Thymus (tissue), 11 donors: ENCODE data around the gene MYOT. TPM values are rescaled to one million over a fixed set of nuclear protein-coding genes. Genes with fewer than 3 reads are reported as not detected.

ENCODE experiments used
- DNase-seq, 9 donors: peaks; one replicate each; pipeline ENCODE4 v3.0.0-alpha.2; 2013; ENCODE audit warnings: low spot score in 9 of 9, low read depth in 6 of 9, missing footprints in 1 of 9
- H3K27ac ChIP-seq, 2 donors: one replicate each; pipeline ENCODE4 v1.5.1; 2013; ENCODE audit warnings: control low read depth in 1 of 2, low read depth in 1 of 2, low read length in 1 of 2, mild to moderate bottlenecking in 1 of 2, moderate library complexity in 1 of 2
- H3K27me3 ChIP-seq, 2 donors: one replicate each; pipeline ENCODE4 v1.5.1; 2013; ENCODE audit warnings: low read length in 1 of 2; ENCODE audit not compliant: control insufficient read depth in 2 of 2, insufficient read depth in 1 of 2
- H3K36me3 ChIP-seq, 2 donors: one replicate each; pipeline ENCODE4 v1.5.1; 2013; ENCODE audit warnings: low read length in 1 of 2, mild to moderate bottlenecking in 1 of 2, moderate library complexity in 1 of 2; ENCODE audit not compliant: control insufficient read depth in 2 of 2, insufficient read depth in 2 of 2
- H3K4me1 ChIP-seq, 2 donors: one replicate each; pipeline ENCODE4 v1.5.1; 2013; ENCODE audit warnings: low read length in 2 of 2; ENCODE audit not compliant: control insufficient read depth in 2 of 2, insufficient read depth in 2 of 2
- H3K4me3 ChIP-seq, 2 donors: one replicate each; pipeline ENCODE4 v1.5.1; 2013; ENCODE audit warnings: low read length in 2 of 2, control low read depth in 1 of 2, mild to moderate bottlenecking in 1 of 2
- H3K9me3 ChIP-seq, 2 donors: one replicate each; pipeline ENCODE4 v1.5.1; 2013; ENCODE audit warnings: low read length in 1 of 2, mild to moderate bottlenecking in 1 of 2; ENCODE audit not compliant: control insufficient read depth in 2 of 2, insufficient read depth in 1 of 2
- WGBS: extraction: QIAGEN DNeasy Blood & Tissue Kit; methylation state at CpG from one replicate; pipeline ENCODE4 v1.1.7; 2013; 5-methylcytosine and 5-hydroxymethylcytosine counted together
- polyA plus RNA-seq: library from polyadenylated mRNA; stranded (reverse); fragments of 200-250 nt; gene quantifications from one replicate; pipeline ENCODE4 v1.2.3, GENCODE V29; 2013
- total RNA-seq: library from RNA; stranded (reverse); fragments of 120-200 nt; gene quantifications from one replicate; pipeline ENCODE4 v1.2.4, GENCODE V29; 2013
- donor health status: healthy.

Gene MYOT
- total and polyA plus RNA-seq, 2 donors = 0.33 to 0.80 TPM

DNA sequence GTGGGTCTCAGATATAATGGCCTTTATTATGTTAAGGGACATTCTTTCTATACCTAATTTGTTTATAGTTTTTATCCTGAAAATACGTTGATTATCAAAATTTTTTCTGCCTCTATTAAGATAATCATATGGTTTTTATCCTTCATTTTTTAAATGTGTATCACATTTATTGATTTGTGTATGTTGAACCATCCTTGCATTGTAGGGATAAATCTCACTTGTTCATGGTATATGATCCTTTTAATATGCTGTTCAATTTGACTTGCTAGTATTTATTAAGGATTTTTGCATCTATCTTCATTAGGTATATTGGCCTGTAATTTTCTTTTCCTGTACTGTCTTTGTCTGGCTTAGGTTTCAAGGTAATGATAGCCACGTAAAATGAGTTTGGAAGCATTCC lies 47.1 kb downstream of the MYOT start:
- no peak for DNase-seq
- no peaks in the 10 kb centered on the region for H3K4me1 ChIP-seq
- no peak overlapping the region for H3K4me3 ChIP-seq
- no peaks in the 10 kb centered on the region for H3K27me3 ChIP-seq
- H3K36me3 ChIP-seq = no peaks in the 10 kb centered on the region
- peaks cover 0 to 11% of the 10 kb centered on the region in 2 donors for H3K9me3 ChIP-seq
- H3K27ac ChIP-seq = no peak overlapping the region
- WGBS = 96% methylated on average over 2 of the region's 2 CpGs

DNA sequence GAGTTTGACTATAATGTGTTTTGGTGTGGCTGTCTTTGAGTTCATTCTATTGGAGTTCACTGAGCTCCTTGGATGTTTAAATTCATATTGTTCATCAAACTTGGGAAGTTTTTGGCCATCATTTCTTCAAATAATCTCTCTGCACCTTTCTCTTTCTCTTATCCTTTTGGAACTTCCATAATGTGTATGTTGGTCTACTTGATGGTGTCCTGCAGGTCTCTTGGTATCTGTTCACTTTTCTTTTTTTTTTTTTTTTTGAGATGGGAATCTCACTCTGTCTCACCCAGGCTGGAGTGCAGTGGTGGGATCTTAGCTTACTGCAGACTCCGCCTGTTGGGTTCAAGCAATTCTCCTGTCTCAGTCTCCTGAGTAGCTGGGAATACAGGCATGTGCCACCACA lies 49.3 kb downstream of the MYOT start:
- H3K4me1 ChIP-seq = no peaks in the 10 kb centered on the region
- H3K27me3 ChIP-seq = no peaks in the 10 kb centered on the region
- DNase-seq = no peak
- H3K27ac ChIP-seq = no peak overlapping the region
- WGBS = 100% methylated on average over 1 of the region's 1 CpG
- H3K9me3 ChIP-seq = peaks cover 0 to 11% of the 10 kb centered on the region in 2 donors
- H3K4me3 ChIP-seq = no peak overlapping the region
- no peaks in the 10 kb centered on the region for H3K36me3 ChIP-seq

DNA sequence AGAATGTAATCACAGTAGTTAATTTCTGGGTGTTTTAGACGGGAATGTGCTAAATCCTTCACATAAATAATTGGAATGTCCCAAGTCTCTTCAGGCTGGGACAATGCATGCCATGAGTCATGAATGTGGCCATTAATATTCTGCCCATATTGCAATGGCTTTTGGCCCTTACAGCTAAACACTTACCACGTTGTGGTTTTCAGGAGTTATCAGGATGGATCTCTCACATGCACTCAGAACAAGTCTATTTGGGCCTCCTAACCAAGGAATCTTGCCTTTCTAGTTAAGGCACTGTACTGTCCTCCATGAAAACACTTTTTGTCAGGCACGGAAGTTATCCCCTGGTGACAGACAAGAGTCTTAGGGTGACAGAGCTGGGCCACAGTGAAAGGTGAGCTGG lies 54.3 kb downstream of the MYOT start:
- no peak for DNase-seq
- H3K27me3 ChIP-seq = no peaks in the 10 kb centered on the region
- H3K9me3 ChIP-seq = peaks cover 0 to 3% of the 10 kb centered on the region in 2 donors
- H3K36me3 ChIP-seq = no peaks in the 10 kb centered on the region
- H3K27ac ChIP-seq = no peak overlapping the region
- no peaks in the 10 kb centered on the region for H3K4me1 ChIP-seq
- WGBS = 83% methylated on average over 3 of the region's 3 CpGs
- no peak overlapping the region for H3K4me3 ChIP-seq

DNA sequence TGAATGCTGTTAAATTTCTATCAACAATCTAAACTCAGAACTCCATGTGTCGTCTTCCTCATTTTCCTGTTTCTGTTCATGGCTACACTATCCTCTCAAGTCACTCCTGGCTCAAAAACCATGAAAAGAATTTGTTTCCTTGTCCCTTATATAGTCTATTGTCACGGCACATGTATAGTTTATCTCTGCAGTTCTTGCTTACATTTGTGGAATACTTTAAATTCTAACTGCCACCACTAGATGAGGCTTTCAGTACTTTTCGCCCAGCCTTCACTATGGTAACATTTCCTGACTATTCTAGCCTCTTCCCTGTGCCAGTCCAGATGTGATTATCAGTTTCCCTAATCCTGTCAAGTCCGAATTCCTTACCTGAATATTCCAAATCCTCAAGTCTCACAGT lies 56.2 kb downstream of the MYOT start:
- Histone ChIP-seq H3K27ac (no peak overlapping the region), H3K27me3 (no peaks in the 10 kb centered on the region), H3K4me3 (no peak overlapping the region), H3K36me3 (peaks cover 0 to 3% of the 10 kb centered on the region in 2 donors), H3K4me1 (no peaks in the 10 kb centered on the region), H3K9me3 (no peaks in the 10 kb centered on the region)
- no peak for DNase-seq
- WGBS = 78% methylated on average over 4 of the region's 4 CpGs

DNA sequence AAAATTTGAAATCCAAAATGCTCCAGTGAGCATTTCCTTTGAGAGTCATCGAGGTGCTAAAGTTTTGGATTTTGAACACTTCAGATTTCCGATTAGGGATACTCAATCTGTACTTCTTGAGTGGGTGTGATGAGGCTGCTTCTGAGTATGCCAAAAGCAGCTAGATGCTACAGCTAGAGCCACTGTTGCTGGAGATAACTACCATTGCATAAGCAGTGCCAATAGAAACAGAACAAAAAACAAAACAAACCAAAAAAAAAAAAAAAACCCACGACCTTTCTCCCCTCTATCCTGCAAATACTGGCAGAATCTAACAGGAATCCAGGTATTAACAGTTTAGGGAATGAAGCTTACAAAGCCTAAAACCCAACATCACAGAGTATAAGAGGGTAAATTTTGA lies 65.1 kb downstream of the MYOT start:
- 88% methylated on average over 3 of the region's 3 CpGs for WGBS
- no peak overlapping the region for H3K27ac ChIP-seq
- no peaks in the 10 kb centered on the region for H3K4me1 ChIP-seq
- no peak for DNase-seq
- no peaks in the 10 kb centered on the region for H3K27me3 ChIP-seq
- peaks cover 3 to 12% of the 10 kb centered on the region in 2 donors for H3K36me3 ChIP-seq
- no peak overlapping the region for H3K4me3 ChIP-seq
- H3K9me3 ChIP-seq = no peaks in the 10 kb centered on the region

DNA sequence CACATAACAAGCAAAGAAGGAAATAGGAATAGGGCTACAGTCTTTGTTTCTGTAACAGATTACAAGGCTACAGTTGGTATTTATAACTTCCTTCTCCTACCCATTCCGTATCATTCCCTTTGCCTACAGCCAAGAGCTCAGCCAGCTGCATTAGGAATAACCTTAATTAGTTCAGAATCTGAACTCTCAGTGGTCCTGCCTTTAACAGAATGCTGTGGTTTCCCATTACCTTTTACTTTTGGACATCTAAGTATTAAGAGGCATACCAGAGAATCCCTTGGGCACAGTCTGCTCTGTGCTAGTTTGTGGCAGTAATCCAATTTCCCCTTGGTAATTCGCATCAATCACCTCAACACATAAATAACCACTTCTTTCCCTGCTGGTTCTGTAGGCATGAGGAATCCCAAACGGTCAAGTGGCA lies 65.8 kb downstream of the MYOT start:
- H3K4me3 ChIP-seq = no peak overlapping the region
- 89% methylated on average over 3 of the region's 3 CpGs for WGBS
- H3K36me3 ChIP-seq = peaks cover under 1 to 17% of the 10 kb centered on the region in 2 donors
- H3K9me3 ChIP-seq = no peaks in the 10 kb centered on the region
- no peaks in the 10 kb centered on the region for H3K27me3 ChIP-seq
- no peak overlapping the region for H3K27ac ChIP-seq
- no peaks in the 10 kb centered on the region for H3K4me1 ChIP-seq
- no peak for DNase-seq

DNA sequence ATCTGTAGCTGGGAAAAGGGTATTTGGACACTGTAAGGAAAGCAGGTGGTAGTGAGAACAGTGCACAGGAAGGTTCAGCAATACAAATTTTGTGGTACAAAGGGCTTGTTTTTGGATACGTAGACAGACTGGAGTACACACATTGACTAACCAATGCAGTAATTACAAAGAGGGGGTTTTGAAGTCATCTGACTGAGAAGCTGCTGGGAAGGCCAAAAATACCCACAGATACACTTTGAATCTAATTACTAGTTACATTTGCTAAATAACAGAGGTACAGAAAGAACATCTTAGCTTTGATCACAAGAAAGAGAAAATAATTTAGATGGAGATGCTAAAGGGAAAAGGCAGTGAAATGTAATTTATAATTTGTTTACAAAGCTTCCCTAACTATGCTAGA lies 67.5 kb downstream of the MYOT start:
- no peak for DNase-seq
- no peaks in the 10 kb centered on the region for H3K27me3 ChIP-seq
- WGBS = 94% methylated on average over 1 of the region's 1 CpG
- H3K9me3 ChIP-seq = no peaks in the 10 kb centered on the region
- H3K4me3 ChIP-seq = no peak overlapping the region
- H3K4me1 ChIP-seq = no peaks in the 10 kb centered on the region
- H3K27ac ChIP-seq = no peak overlapping the region
- H3K36me3 ChIP-seq = peaks cover 12 to 34% of the 10 kb centered on the region in 2 donors

DNA sequence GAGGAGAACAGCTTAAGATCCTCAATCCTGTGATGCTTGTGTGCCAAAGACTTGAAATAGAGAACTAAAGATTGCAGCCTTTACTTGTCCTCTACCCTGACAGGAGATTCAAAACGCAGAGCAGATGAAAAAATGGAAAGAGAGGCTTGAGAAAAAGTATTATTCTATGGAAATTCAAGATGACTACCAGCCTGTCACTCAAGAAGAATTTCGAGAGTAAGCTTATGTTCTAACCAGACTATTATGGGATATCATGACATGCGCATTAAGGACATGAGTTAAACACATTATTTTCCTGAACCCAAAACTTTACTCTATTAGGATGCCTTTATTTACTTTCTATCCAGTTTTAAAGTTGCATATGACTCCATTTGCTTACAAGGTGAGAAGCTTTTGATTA lies 68.0 kb downstream of the MYOT start:
- H3K27ac ChIP-seq = no peak overlapping the region
- WGBS = 96% methylated on average over 3 of the region's 3 CpGs
- H3K27me3 ChIP-seq = no peaks in the 10 kb centered on the region
- peaks cover 12 to 39% of the 10 kb centered on the region in 2 donors for H3K36me3 ChIP-seq
- H3K4me3 ChIP-seq = no peak overlapping the region
- DNase-seq = no peak
- no peaks in the 10 kb centered on the region for H3K4me1 ChIP-seq
- H3K9me3 ChIP-seq = no peaks in the 10 kb centered on the region
